Suprapubic skin (tissue), 3 donors: ENCODE measurements around the gene ARL2.

Source experiments
- EP300 ChIP-seq: sonication (generic); formaldehyde crosslinking; IDR thresholded peaks from one replicate; pipeline ENCODE4 v1.6.1; 2017; ENCODE audit warnings: antibody characterized with exemption
- POLR2A ChIP-seq, 2 donors: fragments of 450-650 bp; IDR thresholded peaks; one replicate each; pipeline ENCODE4 v1.6.1; 2017; ENCODE audit warnings: antibody characterized with exemption in 2 of 2, mild to moderate bottlenecking in 2 of 2, moderate library complexity in 2 of 2
- TF ChIP-seq, protein P1 (sequence below), 2 donors: fragments of 200-600 bp in 1 of 2; fragments of 450-650 bp in 1 of 2; sonication (generic) in 1 of 2; IDR thresholded peaks; one replicate each; pipeline ENCODE4 v1.5.1; 2016 to 2019; ENCODE audit warnings: antibody characterized with exemption in 2 of 2, mild to moderate bottlenecking in 1 of 2, moderate library complexity in 1 of 2

DNA sequence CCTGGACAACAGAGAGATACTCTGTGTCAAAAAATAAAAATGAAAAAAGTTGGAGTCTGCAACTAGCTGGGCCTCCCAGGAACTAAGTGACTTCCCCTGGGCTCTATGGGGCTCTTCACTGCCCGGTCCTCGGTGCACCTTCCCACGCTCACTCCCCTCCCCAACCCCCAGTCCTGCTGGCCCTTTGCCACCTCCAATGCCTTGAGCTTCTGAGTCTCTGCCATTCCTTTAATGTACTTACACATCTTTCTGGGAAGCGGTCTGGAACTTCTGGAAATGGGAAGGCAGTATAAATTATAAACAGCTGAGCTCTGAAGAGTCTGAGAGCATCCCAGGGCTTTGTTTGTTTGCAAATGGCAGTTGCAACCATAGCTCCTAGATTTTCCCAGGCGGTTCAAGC is 11.3 kb upstream of the ARL2 start:
- TF ChIP-seq, protein P1, sequence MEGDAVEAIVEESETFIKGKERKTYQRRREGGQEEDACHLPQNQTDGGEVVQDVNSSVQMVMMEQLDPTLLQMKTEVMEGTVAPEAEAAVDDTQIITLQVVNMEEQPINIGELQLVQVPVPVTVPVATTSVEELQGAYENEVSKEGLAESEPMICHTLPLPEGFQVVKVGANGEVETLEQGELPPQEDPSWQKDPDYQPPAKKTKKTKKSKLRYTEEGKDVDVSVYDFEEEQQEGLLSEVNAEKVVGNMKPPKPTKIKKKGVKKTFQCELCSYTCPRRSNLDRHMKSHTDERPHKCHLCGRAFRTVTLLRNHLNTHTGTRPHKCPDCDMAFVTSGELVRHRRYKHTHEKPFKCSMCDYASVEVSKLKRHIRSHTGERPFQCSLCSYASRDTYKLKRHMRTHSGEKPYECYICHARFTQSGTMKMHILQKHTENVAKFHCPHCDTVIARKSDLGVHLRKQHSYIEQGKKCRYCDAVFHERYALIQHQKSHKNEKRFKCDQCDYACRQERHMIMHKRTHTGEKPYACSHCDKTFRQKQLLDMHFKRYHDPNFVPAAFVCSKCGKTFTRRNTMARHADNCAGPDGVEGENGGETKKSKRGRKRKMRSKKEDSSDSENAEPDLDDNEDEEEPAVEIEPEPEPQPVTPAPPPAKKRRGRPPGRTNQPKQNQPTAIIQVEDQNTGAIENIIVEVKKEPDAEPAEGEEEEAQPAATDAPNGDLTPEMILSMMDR (IDR thresholded peaks at IDR 0.05): no peak
- TF ChIP-seq POLR2A (IDR thresholded peaks at IDR 0.05) (no peak), EP300 (no peak)
